PC-3 (cell line): ENCODE results near the gene PTCHD4.

ENCODE experiments used
- EZH2 ChIP-seq: fragments of 300-600 bp; sonication (generic); IDR thresholded peaks from one replicate; pipeline ENCODE4 v1.6.1; 2017; ENCODE audit warnings: antibody characterized with exemption, mild to moderate bottlenecking, low read length; ENCODE audit not compliant: unreplicated experiment
- EZH2phosphoT487 ChIP-seq: fragments of 300-600 bp; sonication (generic); IDR thresholded peaks from 2 replicates; pipeline ENCODE4 v1.6.1; 2018; ENCODE audit warnings: mild to moderate bottlenecking, antibody characterized with exemption, low read length, borderline replicate concordance
- TF ChIP-seq, protein P1 (sequence below): fragments of 300-600 bp; sonication (generic); conservative IDR thresholded peaks from 2 replicates; pipeline ENCODE4 v1.5.1; 2017; ENCODE audit warnings: antibody characterized with exemption, low read depth, mild to moderate bottlenecking, low read length

DNA sequence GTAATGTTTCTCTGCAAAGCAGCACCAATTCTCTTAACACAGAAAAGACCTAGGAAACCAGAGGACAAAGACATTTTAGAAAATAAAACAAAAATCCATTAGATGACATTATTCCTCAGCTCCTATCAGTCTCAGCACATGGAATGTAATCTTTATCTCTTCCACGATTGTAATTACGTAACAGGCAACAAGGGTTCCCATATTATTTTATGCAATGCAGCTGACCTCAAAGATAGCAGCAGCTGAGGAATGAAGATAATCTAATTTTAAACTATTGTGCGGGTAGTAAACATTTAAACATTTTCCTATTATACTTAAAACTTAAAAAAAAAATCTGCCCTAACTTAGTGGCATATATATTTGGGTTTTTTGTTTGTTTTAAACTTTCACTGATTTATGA, 33.0 kb upstream of the PTCHD4 start:
- TF ChIP-seq, protein P1, sequence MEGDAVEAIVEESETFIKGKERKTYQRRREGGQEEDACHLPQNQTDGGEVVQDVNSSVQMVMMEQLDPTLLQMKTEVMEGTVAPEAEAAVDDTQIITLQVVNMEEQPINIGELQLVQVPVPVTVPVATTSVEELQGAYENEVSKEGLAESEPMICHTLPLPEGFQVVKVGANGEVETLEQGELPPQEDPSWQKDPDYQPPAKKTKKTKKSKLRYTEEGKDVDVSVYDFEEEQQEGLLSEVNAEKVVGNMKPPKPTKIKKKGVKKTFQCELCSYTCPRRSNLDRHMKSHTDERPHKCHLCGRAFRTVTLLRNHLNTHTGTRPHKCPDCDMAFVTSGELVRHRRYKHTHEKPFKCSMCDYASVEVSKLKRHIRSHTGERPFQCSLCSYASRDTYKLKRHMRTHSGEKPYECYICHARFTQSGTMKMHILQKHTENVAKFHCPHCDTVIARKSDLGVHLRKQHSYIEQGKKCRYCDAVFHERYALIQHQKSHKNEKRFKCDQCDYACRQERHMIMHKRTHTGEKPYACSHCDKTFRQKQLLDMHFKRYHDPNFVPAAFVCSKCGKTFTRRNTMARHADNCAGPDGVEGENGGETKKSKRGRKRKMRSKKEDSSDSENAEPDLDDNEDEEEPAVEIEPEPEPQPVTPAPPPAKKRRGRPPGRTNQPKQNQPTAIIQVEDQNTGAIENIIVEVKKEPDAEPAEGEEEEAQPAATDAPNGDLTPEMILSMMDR = no peak
- TF ChIP-seq EZH2 = no peak
- no peak for TF ChIP-seq EZH2phosphoT487
